GM12878 (cell line): ENCODE results near the gene UNC5B. TPM values are rescaled to one million over a fixed set of nuclear protein-coding genes. Genes with fewer than 3 reads are reported as not detected.

Source experiments
- BHLHE40 ChIP-seq, 2 experiments: fragments of 450-650 bp in 1 of 2; IDR thresholded peaks; 2 replicates each; pipeline ENCODE4 v1.6.1; 2011 to 2017; ENCODE audit warnings: low read depth in 2 of 2, borderline replicate concordance in 1 of 2, improper control_type of control experiment in 1 of 2, low read length in 1 of 2, mild to moderate bottlenecking in 1 of 2
- CEBPB ChIP-seq, 2 experiments: fragments of 150-350 bp in 1 of 2; IDR thresholded peaks; 2 replicates each; pipeline ENCODE4 v1.6.1; 2012 to 2014; ENCODE audit warnings: low read depth in 2 of 2, low read length in 2 of 2, borderline replicate concordance in 1 of 2, inconsistent platforms in 1 of 2
- IKZF1 ChIP-seq: fragments of 450-650 bp; conservative IDR thresholded peaks from 2 replicates; pipeline ENCODE4 v1.6.1; 2017; ENCODE audit warnings: antibody characterized with exemption, mild to moderate bottlenecking
- MYB ChIP-seq: fragments of 150-350 bp; IDR thresholded peaks from 2 replicates; pipeline ENCODE4 v1.6.1; 2014; ENCODE audit warnings: mild to moderate bottlenecking, low read depth, low read length, borderline replicate concordance
- RELB ChIP-seq: fragments of 450-650 bp; IDR thresholded peaks from 2 replicates; pipeline ENCODE4 v1.6.1; 2017; ENCODE audit warnings: low read depth, mild to moderate bottlenecking, moderate library complexity
- SMC3 ChIP-seq: IDR thresholded peaks from 2 replicates; pipeline ENCODE4 v1.6.1; 2011; ENCODE audit warnings: low read length, improper control_type of control experiment, borderline replicate concordance
- SREBF1 ChIP-seq: IDR thresholded peaks from 2 replicates; pipeline ENCODE4 v1.6.1; 2012; ENCODE audit warnings: mild to moderate bottlenecking, low read length
- YY1 ChIP-seq: IDR thresholded peaks from 2 replicates; pipeline ENCODE4 v1.6.1; 2011; ENCODE audit warnings: low read depth, mild to moderate bottlenecking, low read length
- ZZZ3 ChIP-seq: IDR thresholded peaks from 2 replicates; pipeline ENCODE4 v1.6.1; 2011; ENCODE audit warnings: low read depth; ENCODE audit not compliant: control insufficient read depth, insufficient read length
- polyA plus RNA-seq, 11 experiments: library from polyadenylated mRNA; depleted of rRNA in 4 of 11; unstranded in 6 of 11; stranded (reverse) in 5 of 11; fragments of >200 nt; fragmentation: Nextera tagmentation in 4 of 11; fragmentation: Illumina TruSeq in 1 of 11; extraction: Ambion mirVana in 4 of 11; extraction: Trizol in 1 of 11; gene quantifications; 1 replicate in 1 of 11; 2 replicates in 10 of 11; pipeline versions ENCODE4 v1.2.1 to v1.2.3, GENCODE V29; 2011 to 2016; ENCODE audit warnings: inconsistent platforms in 2 of 11, missing spikeins in 2 of 11, low read depth in 1 of 11
- total RNA-seq, 4 experiments: library from RNA; depleted of rRNA in 3 of 4; stranded (reverse); fragments of >200 nt in 3 of 4; fragmentation: Illumina TruSeq in 1 of 4; extraction: Trizol in 1 of 4; gene quantifications; 2 replicates each; pipeline versions ENCODE4 v1.2.1 to v1.2.3, GENCODE V29; 2013 to 2021
- TF ChIP-seq, protein P1 (sequence below): IDR thresholded peaks from 2 replicates; pipeline ENCODE4 v1.6.1; 2012; ENCODE audit warnings: low read length, inconsistent platforms
- TF ChIP-seq, protein P2 (sequence below): IDR thresholded peaks from 2 replicates; pipeline ENCODE4 v1.6.1; 2011; ENCODE audit warnings: borderline replicate concordance, low read depth, mild to moderate bottlenecking, moderate library complexity, mixed read lengths, low read length; ENCODE audit not compliant: insufficient read depth; ENCODE audit errors: extremely low read length

UNC5B gene
- total and polyA plus RNA-seq, 10 of the 15 experiments (the other 5 are each of a cell fraction or from before 2014, with no cell fraction given) = 0.03 to 0.08 TPM; not detected in 8

- TF ChIP-seq RELB = no peak
- TF ChIP-seq, protein P1, sequence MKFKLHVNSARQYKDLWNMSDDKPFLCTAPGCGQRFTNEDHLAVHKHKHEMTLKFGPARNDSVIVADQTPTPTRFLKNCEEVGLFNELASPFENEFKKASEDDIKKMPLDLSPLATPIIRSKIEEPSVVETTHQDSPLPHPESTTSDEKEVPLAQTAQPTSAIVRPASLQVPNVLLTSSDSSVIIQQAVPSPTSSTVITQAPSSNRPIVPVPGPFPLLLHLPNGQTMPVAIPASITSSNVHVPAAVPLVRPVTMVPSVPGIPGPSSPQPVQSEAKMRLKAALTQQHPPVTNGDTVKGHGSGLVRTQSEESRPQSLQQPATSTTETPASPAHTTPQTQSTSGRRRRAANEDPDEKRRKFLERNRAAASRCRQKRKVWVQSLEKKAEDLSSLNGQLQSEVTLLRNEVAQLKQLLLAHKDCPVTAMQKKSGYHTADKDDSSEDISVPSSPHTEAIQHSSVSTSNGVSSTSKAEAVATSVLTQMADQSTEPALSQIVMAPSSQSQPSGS = no peak
- no peak for TF ChIP-seq YY1
- no peak for TF ChIP-seq CEBPB (IDR thresholded peaks at IDR 0.05; ENCODE audit: borderline replicate concordance in 1 of 2, low read depth in 2 of 2, low read length in 2 of 2)
- no peak for TF ChIP-seq ZZZ3
- TF ChIP-seq BHLHE40 (IDR thresholded peaks at IDR 0.05; ENCODE audit: borderline replicate concordance in 1 of 2, low read depth in 2 of 2, low read length in 1 of 2) = peak in 1 of 2 experiments; percentile 19; a peak in 1 of 4 replicates
- TF ChIP-seq, protein P2, sequence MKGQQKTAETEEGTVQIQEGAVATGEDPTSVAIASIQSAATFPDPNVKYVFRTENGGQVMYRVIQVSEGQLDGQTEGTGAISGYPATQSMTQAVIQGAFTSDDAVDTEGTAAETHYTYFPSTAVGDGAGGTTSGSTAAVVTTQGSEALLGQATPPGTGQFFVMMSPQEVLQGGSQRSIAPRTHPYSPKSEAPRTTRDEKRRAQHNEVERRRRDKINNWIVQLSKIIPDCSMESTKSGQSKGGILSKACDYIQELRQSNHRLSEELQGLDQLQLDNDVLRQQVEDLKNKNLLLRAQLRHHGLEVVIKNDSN = peak; percentile 33
- no peak for TF ChIP-seq SMC3
- no peak for TF ChIP-seq MYB
- no peak for TF ChIP-seq IKZF1
- TF ChIP-seq SREBF1 = no peak
Measured at GRCh38 chr10:71301371-71301916, 89.1 kb downstream of the UNC5B start (continued).
